IMR-90 (cell line): ENCODE measurements around the gene RAB11FIP4.

ENCODE experiments used
- BHLHE40 ChIP-seq: fragments of 150-350 bp; IDR thresholded peaks from 2 replicates; pipeline ENCODE4 v1.6.1; 2016; ENCODE audit warnings: mild to moderate bottlenecking, low read depth, low read length
- CEBPB ChIP-seq: IDR thresholded peaks from 2 replicates; pipeline ENCODE4 v1.6.1; 2012; ENCODE audit warnings: low read depth, low read length, improper control_type of control experiment
- CHD1 ChIP-seq: IDR thresholded peaks from 2 replicates; pipeline ENCODE4 v1.6.1; 2012; ENCODE audit warnings: low read depth, low read length, improper control_type of control experiment
- FOS ChIP-seq: fragments of 150-350 bp; IDR thresholded peaks from 2 replicates; pipeline ENCODE4 v1.6.1; 2016; ENCODE audit warnings: low read depth, low read length
- MXI1 ChIP-seq: IDR thresholded peaks from 2 replicates; pipeline ENCODE4 v1.6.1; 2012; ENCODE audit warnings: low read depth, mild to moderate bottlenecking, low read length, moderate library complexity, borderline replicate concordance
- POLR2A ChIP-seq: IDR thresholded peaks from 2 replicates; pipeline ENCODE4 v1.6.1; 2012; ENCODE audit warnings: mild to moderate bottlenecking, low read depth, low read length
- RAD21 ChIP-seq: IDR thresholded peaks from 2 replicates; pipeline ENCODE4 v1.6.1; 2012; ENCODE audit warnings: low read length, improper control_type of control experiment
- RCOR1 ChIP-seq: IDR thresholded peaks from 2 replicates; pipeline ENCODE4 v1.6.1; 2012; ENCODE audit warnings: mild to moderate bottlenecking, low read length, improper control_type of control experiment; ENCODE audit not compliant: insufficient replicate concordance
- RFX5 ChIP-seq: IDR thresholded peaks from 2 replicates; pipeline ENCODE4 v1.8.0; 2012; ENCODE audit warnings: low read depth, mild to moderate bottlenecking, low read length, moderate library complexity
- TF ChIP-seq, protein P1 (sequence below): conservative IDR thresholded peaks from 2 replicates; pipeline ENCODE4 v1.5.1; 2012; ENCODE audit warnings: mild to moderate bottlenecking, low read depth, low read length, improper control_type of control experiment
- TF ChIP-seq, protein P2 (sequence below): fragments of 150-350 bp; IDR thresholded peaks from 2 replicates; pipeline ENCODE4 v1.6.1; 2017; ENCODE audit warnings: mild to moderate bottlenecking, antibody characterized with exemption, low read length, low read depth

DNA sequence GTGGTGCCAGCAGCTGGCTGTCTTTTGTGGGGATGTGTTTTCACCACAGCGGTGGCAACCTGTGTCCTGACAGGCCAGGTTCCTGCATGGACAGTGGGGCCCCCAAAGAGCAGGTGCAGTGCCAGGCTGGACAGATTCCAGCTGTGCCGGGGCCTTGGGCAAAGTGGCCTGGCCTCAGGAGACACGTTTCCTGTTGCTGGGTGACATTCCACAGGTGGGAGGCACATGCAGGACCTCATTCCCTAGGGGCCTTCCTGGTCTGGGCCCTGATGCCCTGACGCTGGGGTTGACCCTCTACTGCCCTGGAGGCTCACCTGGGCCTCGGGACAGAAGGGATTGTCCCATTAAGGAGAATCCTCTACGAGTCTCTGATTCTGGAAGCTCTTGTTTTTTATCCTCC, 182.4 kb downstream of the RAB11FIP4 start:
- TF ChIP-seq, protein P1, sequence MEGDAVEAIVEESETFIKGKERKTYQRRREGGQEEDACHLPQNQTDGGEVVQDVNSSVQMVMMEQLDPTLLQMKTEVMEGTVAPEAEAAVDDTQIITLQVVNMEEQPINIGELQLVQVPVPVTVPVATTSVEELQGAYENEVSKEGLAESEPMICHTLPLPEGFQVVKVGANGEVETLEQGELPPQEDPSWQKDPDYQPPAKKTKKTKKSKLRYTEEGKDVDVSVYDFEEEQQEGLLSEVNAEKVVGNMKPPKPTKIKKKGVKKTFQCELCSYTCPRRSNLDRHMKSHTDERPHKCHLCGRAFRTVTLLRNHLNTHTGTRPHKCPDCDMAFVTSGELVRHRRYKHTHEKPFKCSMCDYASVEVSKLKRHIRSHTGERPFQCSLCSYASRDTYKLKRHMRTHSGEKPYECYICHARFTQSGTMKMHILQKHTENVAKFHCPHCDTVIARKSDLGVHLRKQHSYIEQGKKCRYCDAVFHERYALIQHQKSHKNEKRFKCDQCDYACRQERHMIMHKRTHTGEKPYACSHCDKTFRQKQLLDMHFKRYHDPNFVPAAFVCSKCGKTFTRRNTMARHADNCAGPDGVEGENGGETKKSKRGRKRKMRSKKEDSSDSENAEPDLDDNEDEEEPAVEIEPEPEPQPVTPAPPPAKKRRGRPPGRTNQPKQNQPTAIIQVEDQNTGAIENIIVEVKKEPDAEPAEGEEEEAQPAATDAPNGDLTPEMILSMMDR = no peak
- TF ChIP-seq POLR2A = no peak
- TF ChIP-seq, protein P2, sequence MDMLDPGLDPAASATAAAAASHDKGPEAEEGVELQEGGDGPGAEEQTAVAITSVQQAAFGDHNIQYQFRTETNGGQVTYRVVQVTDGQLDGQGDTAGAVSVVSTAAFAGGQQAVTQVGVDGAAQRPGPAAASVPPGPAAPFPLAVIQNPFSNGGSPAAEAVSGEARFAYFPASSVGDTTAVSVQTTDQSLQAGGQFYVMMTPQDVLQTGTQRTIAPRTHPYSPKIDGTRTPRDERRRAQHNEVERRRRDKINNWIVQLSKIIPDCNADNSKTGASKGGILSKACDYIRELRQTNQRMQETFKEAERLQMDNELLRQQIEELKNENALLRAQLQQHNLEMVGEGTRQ = no peak
- TF ChIP-seq CEBPB = no peak
- no peak for TF ChIP-seq RFX5
- no peak for TF ChIP-seq CHD1
- TF ChIP-seq BHLHE40 = no peak
- no peak for TF ChIP-seq RCOR1
- TF ChIP-seq RAD21 = no peak
- TF ChIP-seq MXI1 = no peak
- no peak for TF ChIP-seq FOS
